ENCODE data around the gene DIAPH2. TPM values are rescaled to one million over a fixed set of nuclear protein-coding genes. Genes with fewer than 3 reads are reported as not detected.

The DIAPH2 gene
- total RNA-seq, 3 donors from 2014 or later = 27.4 to 66.4 (median 30.8) TPM

DNA sequence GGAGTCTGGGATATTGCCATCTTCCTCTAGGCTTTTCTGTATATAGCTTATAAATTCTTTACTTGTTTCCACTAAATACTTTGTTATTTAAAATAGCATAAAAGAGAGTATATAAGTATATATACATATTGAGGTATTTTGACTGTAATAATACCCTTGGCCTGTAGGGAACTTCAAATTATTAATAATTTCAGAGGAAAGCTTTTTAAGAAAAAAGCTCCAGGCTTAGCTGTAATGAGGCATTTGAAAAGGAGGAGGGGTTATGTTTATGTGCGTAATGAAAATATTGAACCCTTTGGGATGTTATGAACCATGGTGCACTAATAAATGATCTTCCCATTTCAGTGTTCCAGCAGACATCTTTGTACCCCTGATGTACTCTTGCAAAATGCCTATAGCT is 777.1 kb downstream of the DIAPH2 start:
- intact Hi-C loops (cut with DNase I; ENCODE audit: low total_unique reads) = no loop called here
- H3K27ac ChIP-seq = no peak overlapping the region
- TF ChIP-seq POLR2AphosphoS5 (IDR thresholded peaks at IDR 0.05) (no peak), POLR2A (IDR thresholded peaks at IDR 0.05) (no peak)
- TF ChIP-seq, protein P1, sequence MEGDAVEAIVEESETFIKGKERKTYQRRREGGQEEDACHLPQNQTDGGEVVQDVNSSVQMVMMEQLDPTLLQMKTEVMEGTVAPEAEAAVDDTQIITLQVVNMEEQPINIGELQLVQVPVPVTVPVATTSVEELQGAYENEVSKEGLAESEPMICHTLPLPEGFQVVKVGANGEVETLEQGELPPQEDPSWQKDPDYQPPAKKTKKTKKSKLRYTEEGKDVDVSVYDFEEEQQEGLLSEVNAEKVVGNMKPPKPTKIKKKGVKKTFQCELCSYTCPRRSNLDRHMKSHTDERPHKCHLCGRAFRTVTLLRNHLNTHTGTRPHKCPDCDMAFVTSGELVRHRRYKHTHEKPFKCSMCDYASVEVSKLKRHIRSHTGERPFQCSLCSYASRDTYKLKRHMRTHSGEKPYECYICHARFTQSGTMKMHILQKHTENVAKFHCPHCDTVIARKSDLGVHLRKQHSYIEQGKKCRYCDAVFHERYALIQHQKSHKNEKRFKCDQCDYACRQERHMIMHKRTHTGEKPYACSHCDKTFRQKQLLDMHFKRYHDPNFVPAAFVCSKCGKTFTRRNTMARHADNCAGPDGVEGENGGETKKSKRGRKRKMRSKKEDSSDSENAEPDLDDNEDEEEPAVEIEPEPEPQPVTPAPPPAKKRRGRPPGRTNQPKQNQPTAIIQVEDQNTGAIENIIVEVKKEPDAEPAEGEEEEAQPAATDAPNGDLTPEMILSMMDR (IDR thresholded peaks at IDR 0.05) = no peak
- H3K36me3 ChIP-seq = no peaks in the 10 kb centered on the region
- no peaks in the 10 kb centered on the region for H3K9me3 ChIP-seq
- H3K4me1 ChIP-seq = no peaks in the 10 kb centered on the region
- no peak for DNase-seq (ENCODE audit: low spot score in 2 of 2)
- H3K4me3 ChIP-seq = no peak overlapping the region
- H3K27me3 ChIP-seq = peaks cover 0 to 22% of the 10 kb centered on the region in 2 donors

DNA sequence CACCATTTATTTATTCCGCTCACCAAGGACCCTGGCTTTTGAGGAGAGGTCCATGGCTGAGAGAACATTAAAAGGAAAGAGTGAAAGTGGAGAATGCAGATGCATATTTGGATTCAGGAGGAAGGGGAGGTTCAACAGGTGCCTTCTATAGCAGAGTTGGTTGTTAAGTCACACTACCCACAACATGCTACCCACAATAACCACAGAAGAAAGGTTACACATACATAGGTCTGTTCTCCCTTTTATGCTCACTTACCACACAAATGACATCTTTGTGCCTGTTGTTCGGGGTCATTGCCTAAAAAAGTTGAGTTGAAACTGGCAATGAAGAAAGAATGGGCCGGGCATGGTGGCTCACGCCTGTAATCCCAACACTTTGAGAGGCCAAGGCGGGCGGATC is 786.4 kb downstream of the DIAPH2 start:
- no peak for TF ChIP-seq POLR2AphosphoS5 (IDR thresholded peaks at IDR 0.05)
- TF ChIP-seq, protein P1 (IDR thresholded peaks at IDR 0.05) = no peak
- no peak for TF ChIP-seq POLR2A (IDR thresholded peaks at IDR 0.05)

DNA sequence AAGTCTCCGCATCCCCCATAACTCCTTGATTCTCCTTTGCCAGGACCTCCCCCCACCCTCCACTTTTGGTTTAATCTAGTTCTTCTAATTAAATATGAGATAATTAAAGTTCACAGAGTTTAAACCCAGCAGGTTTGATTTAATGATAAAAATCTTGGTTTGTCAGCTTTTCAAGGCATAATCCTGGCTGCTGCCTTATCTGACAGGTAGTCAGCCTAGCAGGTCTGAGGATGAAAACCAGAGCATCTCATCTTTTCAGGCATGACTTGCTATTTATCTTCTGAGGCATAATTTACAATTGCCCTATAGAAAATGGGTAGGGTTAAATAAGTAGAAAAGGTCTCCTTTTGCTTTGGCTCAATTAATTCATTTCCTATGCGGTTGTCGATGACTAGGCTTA is 790.3 kb downstream of the DIAPH2 start:
- H3K36me3 ChIP-seq = no peaks in the 10 kb centered on the region
- intact Hi-C loops (cut with DNase I; ENCODE audit: low total_unique reads) = no loop called here
- H3K27me3 ChIP-seq = peaks cover 0 to 7% of the 10 kb centered on the region in 2 donors
- no peak for DNase-seq (ENCODE audit: low spot score in 2 of 2)
- H3K4me1 ChIP-seq = no peaks in the 10 kb centered on the region
- TF ChIP-seq POLR2AphosphoS5 (IDR thresholded peaks at IDR 0.05) (no peak), POLR2A (IDR thresholded peaks at IDR 0.05) (no peak)
- TF ChIP-seq, protein P1 (IDR thresholded peaks at IDR 0.05) = no peak
- no peak overlapping the region for H3K27ac ChIP-seq
- no peaks in the 10 kb centered on the region for H3K9me3 ChIP-seq
- H3K4me3 ChIP-seq = no peak overlapping the region

More for the DNA sequence above, 786.4 kb downstream of the DIAPH2 start:
- DNase-seq (ENCODE audit: low spot score in 2 of 2) = no peak
- intact Hi-C loops (cut with DNase I; ENCODE audit: low total_unique reads) = no loop called here
- H3K4me1 ChIP-seq = no peaks in the 10 kb centered on the region
- no peaks in the 10 kb centered on the region for H3K9me3 ChIP-seq
- no peak overlapping the region for H3K4me3 ChIP-seq
- no peak overlapping the region for H3K27ac ChIP-seq
- H3K27me3 ChIP-seq = peaks cover 0 to 7% of the 10 kb centered on the region in 2 donors
- no peaks in the 10 kb centered on the region for H3K36me3 ChIP-seq

DNA sequence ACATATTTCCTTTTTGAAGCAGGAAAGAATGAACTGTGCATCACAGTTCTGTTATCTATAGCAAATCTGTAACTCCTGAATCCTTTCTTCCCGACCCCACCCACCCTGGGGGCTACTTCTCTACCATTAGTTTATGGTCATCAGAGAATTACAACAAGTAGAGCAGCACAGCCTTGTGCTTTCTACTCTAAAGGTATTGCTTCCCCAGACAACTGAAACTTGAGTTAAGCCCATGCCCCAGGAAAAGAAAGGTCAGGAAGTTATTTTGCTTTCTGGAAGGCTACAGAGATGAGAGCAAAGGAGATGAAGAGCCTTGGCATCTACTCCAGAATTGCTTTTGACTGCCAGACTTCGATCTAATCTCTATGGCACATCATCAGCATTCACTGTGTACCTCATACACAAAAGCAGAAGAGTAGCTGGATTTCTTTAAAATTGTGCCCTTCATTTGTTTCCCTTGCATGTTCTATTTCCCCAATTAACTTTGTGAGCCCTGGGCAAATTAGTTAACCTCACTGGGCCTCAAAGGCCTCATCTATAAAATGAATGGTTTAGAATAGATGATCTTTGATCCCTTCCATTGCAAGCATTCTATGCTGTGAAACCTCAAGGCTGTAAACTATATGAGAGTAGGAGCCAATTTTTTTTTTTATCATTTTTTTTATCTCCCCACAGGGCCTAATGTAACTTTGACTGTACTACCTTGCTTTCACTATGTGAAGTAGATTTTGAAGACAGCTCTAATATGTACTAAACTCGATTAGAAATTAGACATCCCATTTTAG is 794.7 kb downstream of the DIAPH2 start:
- TF ChIP-seq, protein P1 (IDR thresholded peaks at IDR 0.05) = no peak
- no peak for TF ChIP-seq POLR2AphosphoS5 (IDR thresholded peaks at IDR 0.05)
- TF ChIP-seq POLR2A (IDR thresholded peaks at IDR 0.05) = no peak
- no peak overlapping the region for H3K27ac ChIP-seq
- H3K27me3 ChIP-seq = no peaks in the 10 kb centered on the region
- no peak overlapping the region for H3K4me3 ChIP-seq
- no peaks in the 10 kb centered on the region for H3K36me3 ChIP-seq
- DNase-seq (ENCODE audit: low spot score in 2 of 2) = no peak
- intact Hi-C loops (cut with DNase I; ENCODE audit: low total_unique reads) = no loop called here
- no peaks in the 10 kb centered on the region for H3K9me3 ChIP-seq
- no peaks in the 10 kb centered on the region for H3K4me1 ChIP-seq

DNA sequence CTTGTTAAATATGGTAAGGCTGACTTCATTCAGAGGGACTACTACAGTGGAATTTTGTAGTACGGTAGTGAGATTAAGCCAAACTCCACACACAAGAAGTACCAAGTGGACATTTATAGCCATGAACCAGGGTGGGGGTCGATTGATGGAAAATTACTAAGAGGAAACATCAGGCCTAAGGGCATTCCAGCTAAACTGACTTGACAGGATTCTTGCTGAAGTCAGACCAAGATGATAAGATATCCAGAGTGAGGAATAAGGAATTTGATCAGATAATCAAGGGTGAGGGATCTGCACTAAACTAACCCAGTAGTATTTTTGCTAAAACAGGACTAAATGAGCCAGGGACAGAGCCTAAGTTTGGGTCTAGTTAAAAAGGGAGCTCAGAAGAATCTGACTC is 796.6 kb downstream of the DIAPH2 start:
- TF ChIP-seq POLR2A (IDR thresholded peaks at IDR 0.05) = no peak
- no peak for TF ChIP-seq POLR2AphosphoS5 (IDR thresholded peaks at IDR 0.05)
- TF ChIP-seq, protein P1 (IDR thresholded peaks at IDR 0.05) = no peak
- intact Hi-C loops (cut with DNase I; ENCODE audit: low total_unique reads) = no loop called here
- Histone ChIP-seq H3K9me3 (no peaks in the 10 kb centered on the region), H3K4me1 (no peaks in the 10 kb centered on the region), H3K27ac (no peak overlapping the region), H3K4me3 (no peak overlapping the region), H3K27me3 (no peaks in the 10 kb centered on the region), H3K36me3 (no peaks in the 10 kb centered on the region)
- DNase-seq (ENCODE audit: low spot score in 2 of 2) = no peak

Data from breast epithelium (tissue), 4 donors.